GM15510 (cell line): Measurements from ENCODE around the gene ATOH8.

Experiments used
- POLR2A ChIP-seq: IDR thresholded peaks from 3 replicates; pipeline ENCODE4 v1.6.1; 2011; ENCODE audit warnings: borderline replicate concordance; ENCODE audit not compliant: insufficient read length; ENCODE audit errors: extremely low read depth

Gene ATOH8

DNA sequence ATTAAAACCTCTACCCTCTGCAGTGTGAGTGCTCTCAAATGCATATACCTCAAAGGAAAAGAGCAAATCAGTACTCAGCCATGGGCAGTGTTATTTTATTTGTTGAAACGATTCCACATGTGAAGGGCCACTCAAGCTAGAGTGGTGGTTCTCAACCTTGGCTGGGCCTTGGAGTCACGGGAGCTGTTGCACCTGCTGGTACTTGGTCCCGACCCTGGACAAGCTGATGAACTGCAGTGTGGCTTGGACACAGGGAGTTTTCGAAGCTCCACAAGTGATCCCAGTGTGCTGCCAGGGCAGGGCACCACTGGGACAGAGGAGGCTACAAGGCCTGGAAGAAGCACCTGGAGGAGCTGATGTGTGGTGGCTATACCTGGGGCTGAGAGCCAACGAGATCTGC is 40.0 kb upstream of the ATOH8 start:
- TF ChIP-seq POLR2A, result no peak

DNA sequence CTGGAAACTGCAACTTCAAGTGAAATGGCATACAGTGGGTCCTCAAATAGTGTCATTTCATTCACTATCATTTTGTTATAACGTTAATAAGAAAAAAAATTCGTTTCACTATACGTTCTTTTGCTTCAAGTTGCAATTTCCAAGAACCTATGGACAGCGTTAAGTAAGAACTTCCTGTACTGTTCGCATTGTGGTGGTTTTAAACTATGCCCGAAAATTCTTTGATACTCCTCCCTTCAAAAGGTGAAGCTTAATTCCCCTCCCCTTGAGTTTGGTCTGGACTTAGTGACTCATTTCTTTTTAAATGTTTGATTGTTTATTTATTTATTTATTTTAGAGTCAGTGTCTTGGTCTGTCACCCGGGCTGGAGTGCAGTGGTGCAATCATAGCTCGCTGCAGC is 39.0 kb upstream of the ATOH8 start:
- no peak for TF ChIP-seq POLR2A

DNA sequence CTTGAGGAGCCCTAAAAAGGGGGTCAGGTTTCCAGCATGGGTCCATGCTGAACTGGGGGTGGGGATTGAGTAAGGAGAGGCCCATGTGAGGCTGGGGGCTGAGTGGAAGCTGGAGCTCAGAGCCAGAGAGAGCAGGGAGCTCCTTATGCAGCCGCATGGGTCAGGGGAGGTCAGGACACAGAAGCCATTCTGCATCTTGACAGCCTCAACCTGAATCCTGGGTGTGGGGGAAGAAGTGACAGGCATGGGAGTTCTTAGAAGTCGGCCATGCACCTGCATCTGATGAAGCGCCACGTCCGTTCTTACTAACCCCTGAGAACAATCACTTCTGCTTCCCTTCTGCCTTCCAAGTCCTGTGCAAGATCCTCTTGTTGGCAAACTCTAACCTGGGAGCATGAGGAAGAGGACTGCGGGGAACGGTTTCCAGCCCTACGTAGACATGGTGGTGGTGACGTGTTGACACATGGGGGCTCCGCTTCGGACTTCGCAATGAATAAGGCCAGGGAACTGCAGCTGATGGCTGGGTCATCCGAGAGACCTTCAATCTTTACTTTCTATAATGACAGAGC is 37.4 kb upstream of the ATOH8 start:
- TF ChIP-seq POLR2A, result no peak

GRCh38 chr2:85717308-85718008 is 36.3 kb upstream of the ATOH8 start:
- no peak for TF ChIP-seq POLR2A

DNA sequence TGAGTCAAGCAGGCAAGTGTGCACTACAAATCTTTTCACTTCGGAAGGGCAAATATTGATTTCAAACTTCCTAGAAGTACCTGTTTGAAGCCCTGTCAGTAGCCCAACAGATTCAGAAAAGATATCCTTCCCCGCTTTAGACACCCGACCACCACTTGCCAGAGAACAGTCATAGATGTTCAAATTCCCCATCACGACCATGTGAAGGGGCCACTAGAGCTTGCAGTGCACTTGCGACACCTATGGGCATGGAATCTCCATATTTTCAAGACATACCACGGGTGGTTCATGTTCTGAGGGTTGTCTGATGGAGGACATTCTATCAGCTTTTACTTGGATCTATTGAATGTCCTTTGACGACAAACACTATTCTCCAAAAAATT is 35.8 kb upstream of the ATOH8 start:
- TF ChIP-seq POLR2A, result no peak

DNA sequence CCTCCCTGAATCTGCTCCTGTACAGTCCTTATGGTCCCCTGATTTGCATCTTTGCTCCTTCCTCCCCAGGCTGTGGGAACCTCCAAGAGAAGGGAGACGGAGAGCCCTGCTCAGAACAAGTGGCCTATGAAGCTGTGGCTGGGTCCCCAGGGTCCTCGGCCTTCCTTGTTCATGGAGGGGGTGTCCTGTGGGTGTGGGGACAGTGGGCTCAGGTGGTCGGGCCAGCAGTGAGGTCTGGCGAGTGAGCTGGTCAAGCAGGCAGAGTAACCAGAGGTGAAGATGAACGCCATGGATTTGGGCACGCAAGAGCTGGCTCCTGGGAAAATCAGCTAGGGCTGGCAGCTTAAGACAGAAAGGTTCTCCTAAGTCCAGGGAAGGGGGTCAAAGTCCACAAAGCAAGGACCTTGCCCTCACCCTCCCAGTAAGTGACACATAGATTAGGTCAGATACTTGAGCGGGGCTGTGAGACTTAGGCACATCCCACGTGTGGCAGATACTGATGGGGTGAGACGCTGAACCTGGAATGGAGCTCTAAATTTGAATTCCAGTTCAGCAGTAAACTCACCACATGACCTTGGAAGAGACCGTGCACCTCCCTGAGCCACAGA is 34.8 kb upstream of the ATOH8 start:
- TF ChIP-seq POLR2A, result no peak

- no peak for TF ChIP-seq POLR2A
These were observed 34.1 kb upstream of the ATOH8 start for GRCh38 chr2:85719609-85720240.

DNA sequence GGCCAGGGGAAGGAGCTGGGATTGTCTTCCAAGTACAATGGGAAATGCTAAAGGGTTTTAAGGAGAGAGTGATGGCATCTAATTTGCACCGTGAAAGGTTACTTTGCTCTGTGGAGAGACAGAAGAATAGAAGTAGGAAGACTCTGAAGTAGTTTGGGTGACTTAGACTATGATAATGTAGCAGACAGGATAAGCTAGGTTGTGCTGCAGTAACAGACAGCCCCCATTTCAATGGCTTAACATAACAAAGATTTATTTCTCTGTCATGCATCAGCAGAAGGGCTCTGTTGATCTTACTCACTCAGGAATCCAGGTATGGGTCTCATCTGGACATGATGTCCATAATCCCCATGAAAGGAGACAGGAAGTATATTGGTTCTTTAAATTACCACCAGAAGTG is 33.3 kb upstream of the ATOH8 start:
- no peak for TF ChIP-seq POLR2A

GRCh38 chr2:85721641-85722040 is 32.1 kb upstream of the ATOH8 start:
- no peak for TF ChIP-seq POLR2A

GRCh38 chr2:85722519-85722918 is 31.3 kb upstream of the ATOH8 start:
- TF ChIP-seq POLR2A, result no peak

DNA sequence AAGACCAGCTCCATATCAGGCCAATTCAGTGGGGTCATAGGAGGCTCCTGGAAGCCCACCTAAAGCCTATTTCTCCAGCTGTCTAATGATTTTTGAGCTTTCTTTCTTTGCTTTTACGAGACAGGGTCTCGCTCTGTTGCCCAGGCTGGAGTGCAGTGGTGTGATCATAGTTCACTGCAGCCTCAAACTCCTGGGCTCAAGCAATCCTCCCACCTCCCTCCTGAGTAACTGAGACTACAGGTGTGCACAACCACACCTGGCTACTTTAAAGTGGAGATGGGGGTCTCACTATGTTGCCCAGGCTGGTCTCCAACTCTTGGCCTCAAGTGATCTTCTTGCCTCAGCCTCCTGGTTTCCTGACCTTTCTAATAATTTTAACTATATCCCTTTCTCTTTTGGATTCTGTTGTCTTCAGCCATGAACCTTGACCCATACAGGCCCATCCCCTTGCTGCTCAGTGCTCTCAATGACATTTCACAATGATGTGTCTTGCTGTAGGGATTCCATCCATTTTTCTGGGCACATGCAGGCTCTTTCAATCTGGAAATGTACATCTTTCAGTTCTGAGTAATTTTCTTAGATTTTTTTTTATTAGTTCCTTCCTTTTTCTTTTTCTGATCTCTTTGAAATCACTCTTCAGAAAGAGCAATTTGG is 30.0 kb upstream of the ATOH8 start:
- TF ChIP-seq POLR2A, result no peak

- TF ChIP-seq POLR2A, result no peak
These were observed 29.0 kb upstream of the ATOH8 start for GRCh38 chr2:85724731-85725181.

- TF ChIP-seq POLR2A, result no peak
These were observed 28.3 kb upstream of the ATOH8 start for GRCh38 chr2:85725451-85725850.

GRCh38 chr2:85727798-85728197 is 26.0 kb upstream of the ATOH8 start:
- TF ChIP-seq POLR2A, result no peak

- TF ChIP-seq POLR2A, result no peak
These were observed 25.4 kb upstream of the ATOH8 start for GRCh38 chr2:85728342-85728741.

DNA sequence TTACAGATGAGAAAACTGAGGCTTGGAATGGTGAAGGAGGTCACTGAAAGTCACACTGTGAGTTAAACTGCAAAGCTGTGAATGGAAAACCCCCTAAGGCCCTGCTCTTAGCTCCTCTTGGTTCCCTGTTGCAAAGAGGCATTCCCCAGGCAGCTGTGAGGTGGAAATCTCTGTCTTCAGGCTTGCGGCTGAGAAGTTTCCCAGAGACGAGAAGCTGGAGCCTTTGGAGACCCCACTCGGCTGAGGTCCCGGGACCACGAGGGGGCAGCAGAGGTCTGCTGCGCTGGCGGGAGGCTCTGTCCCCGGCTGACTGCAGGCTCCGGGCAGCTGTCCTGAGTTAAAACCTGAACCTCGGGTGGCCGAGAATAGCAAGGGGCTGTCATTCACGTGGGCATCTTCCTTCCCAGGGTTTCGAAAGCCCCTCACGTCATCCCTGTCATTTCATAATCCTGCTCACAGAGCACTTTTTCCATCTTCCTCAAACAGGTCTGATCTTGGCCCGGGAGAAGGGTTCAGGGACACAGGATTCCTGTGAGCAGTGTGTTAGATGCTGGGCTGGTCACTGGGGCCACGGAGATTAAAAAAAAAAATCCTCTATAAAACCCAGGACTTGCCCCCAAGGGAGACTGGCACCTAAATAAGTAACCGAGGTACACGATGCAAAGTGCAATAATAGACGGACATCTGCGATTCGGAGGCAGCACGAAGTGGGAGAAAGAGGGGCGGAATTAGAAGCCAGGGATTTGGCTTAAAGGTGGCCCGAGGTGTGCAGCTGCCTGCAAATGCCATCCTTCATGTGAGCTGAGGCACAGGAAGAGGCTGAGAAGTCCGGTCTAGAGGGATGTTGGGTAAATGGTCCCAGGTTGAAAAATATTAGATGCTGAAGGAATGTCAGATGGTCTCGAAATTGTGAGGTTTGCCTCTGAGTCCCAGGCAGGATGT is 24.6 kb upstream of the ATOH8 start:
- TF ChIP-seq POLR2A, result no peak
